H1 (cell line): ENCODE measurements around the gene DENND5B.

Experiments
- CHD2 ChIP-seq: IDR thresholded peaks from 2 replicates; pipeline ENCODE4 v1.6.1; 2012; ENCODE audit warnings: low read length, improper control_type of control experiment
- CREB1 ChIP-seq: IDR thresholded peaks from 2 replicates; pipeline ENCODE4 v1.6.1; 2012; ENCODE audit warnings: inconsistent platforms
- CTCF ChIP-seq, 3 experiments: IDR thresholded peaks; 1 replicate in 2 of 3; 2 replicates in 1 of 3; pipeline versions ENCODE4 v1.5.1 to v1.6.1; 2011; ENCODE audit warnings: low read length in 3 of 3, mild to moderate bottlenecking in 3 of 3, inconsistent platforms in 2 of 3, low read depth in 1 of 3, moderate library complexity in 1 of 3; ENCODE audit not compliant: insufficient read depth in 1 of 3; ENCODE audit errors: control extremely low read depth in 1 of 3
- JUN ChIP-seq: IDR thresholded peaks from 2 replicates; pipeline ENCODE4 v1.6.1; 2011; ENCODE audit warnings: low read depth, mild to moderate bottlenecking, improper control_type of control experiment, low read length
- POLR2A ChIP-seq, 2 experiments: IDR thresholded peaks; 1 replicate in 1 of 2; 2 replicates in 1 of 2; pipeline ENCODE4 v1.6.1; 2011; ENCODE audit warnings: low read depth in 2 of 2, low read length in 2 of 2, mild to moderate bottlenecking in 2 of 2; ENCODE audit errors: control extremely low read depth in 1 of 2
- RAD21 ChIP-seq, 2 experiments: IDR thresholded peaks in 1 of 2; conservative IDR thresholded peaks in 1 of 2; 2 replicates each; pipeline ENCODE4 v1.6.1; 2011; ENCODE audit warnings: low read depth in 2 of 2, low read length in 2 of 2, improper control_type of control experiment in 1 of 2, inconsistent platforms in 1 of 2, mild to moderate bottlenecking in 1 of 2, moderate library complexity in 1 of 2
- SIN3A ChIP-seq, 2 experiments: IDR thresholded peaks in 1 of 2; conservative IDR thresholded peaks in 1 of 2; 2 replicates each; pipeline ENCODE4 v1.6.1; 2011 to 2012; ENCODE audit warnings: low read length in 2 of 2, improper control_type of control experiment in 1 of 2, low read depth in 1 of 2, mild to moderate bottlenecking in 1 of 2
- TAF1 ChIP-seq: IDR thresholded peaks from 2 replicates; pipeline ENCODE4 v1.6.1; 2011; ENCODE audit warnings: mild to moderate bottlenecking, low read depth, low read length
- TF ChIP-seq, protein P1 (sequence below): IDR thresholded peaks from 2 replicates; pipeline ENCODE4 v1.6.1; 2012; ENCODE audit warnings: inconsistent platforms

DNA sequence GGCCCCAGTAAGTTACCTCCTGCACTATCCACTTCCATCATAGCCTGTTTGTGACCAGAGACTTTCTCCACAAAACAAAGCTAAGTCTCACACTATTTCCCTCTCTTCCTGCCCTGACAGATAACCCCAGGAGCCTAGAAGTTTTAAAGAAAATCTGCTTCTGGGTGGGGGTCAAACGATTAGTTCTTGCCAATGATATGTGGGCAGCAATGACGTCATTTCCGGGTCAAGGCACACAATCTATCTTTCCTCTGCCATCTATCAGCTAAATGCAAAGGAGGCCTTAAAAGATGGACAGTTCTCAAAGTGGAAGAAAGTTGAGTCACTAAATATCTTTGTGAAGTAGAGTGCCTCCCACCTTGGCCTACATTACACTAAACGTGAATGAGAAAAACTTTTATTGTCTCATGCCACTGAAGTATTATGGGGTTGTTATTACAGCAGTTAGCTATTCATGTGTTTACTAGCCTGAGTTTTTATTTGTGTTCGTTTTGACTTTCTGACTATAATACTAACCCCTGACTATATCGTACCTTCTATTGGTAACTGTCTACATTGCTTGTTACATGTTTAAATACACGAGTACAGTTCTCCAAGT is 86.2 kb downstream of the DENND5B start:
- no peak for TF ChIP-seq SIN3A (conservative IDR thresholded peaks at IDR 0.05 in 1 of 2, IDR thresholded peaks at IDR 0.05 in 1 of 2; ENCODE audit: low read depth in 1 of 2, low read length in 2 of 2)
- no peak for TF ChIP-seq CTCF (IDR thresholded peaks at IDR 0.05; ENCODE audit: control extremely low read depth in 1 of 3, insufficient read depth in 1 of 3, low read depth in 1 of 3, low read length in 3 of 3)
- no peak for TF ChIP-seq POLR2A (IDR thresholded peaks at IDR 0.05; ENCODE audit: control extremely low read depth in 1 of 2, low read depth in 2 of 2, low read length in 2 of 2)
- no peak for TF ChIP-seq RAD21 (IDR thresholded peaks at IDR 0.05 in 1 of 2, conservative IDR thresholded peaks at IDR 0.05 in 1 of 2; ENCODE audit: low read depth in 2 of 2, low read length in 2 of 2)
- no peak for TF ChIP-seq CREB1
- TF ChIP-seq JUN: no peak
- TF ChIP-seq CHD2: no peak
- TF ChIP-seq, protein P1, sequence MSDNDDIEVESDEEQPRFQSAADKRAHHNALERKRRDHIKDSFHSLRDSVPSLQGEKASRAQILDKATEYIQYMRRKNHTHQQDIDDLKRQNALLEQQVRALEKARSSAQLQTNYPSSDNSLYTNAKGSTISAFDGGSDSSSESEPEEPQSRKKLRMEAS: no peak
- no peak for TF ChIP-seq TAF1
